Ishikawa (cell line): ENCODE measurements around the gene TPRG1.

Experiments used
- EP300 ChIP-seq: IDR thresholded peaks from 2 replicates; pipeline ENCODE4 v1.6.1; 2012; ENCODE audit warnings: borderline replicate concordance
- FOXM1 ChIP-seq: IDR thresholded peaks from 2 replicates; pipeline ENCODE4 v1.6.1; 2012; ENCODE audit warnings: low read depth, borderline replicate concordance

DNA sequence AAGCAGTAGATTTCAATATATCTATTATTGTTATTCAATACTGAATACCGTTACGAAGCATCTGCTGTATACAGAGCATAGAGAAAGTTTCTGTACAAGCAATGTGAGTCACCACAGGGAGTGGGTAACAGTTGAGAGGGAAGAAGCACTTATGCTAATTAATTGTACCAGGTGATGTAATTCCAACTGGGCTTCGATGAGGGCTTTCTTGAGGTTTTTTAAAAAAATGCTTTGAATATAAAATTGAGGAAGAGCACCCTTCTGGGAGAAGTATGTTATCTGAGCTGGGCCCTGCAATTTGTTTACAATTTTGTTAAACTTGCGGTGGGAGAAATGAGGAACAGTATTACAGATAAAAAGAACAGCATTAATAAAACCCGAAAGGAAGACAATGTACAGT is 197.9 kb downstream of the TPRG1 start:
- TF ChIP-seq EP300 (no peak), FOXM1 (no peak)
